AG20443 (cell line): ENCODE results near the gene ZBTB45.
"Not testable (repeated sequence)": the region's sequence is repeated elsewhere in the genome, so short reads cannot be mapped to it uniquely, and the experiment has no call there.

Experiments
- DNase-seq: peaks from one replicate; pipeline ENCODE4 v3.0.0; 2012; ENCODE audit warnings: low spot score, mixed read lengths

ZBTB45 gene

GRCh38 chr19:58510084-58510862 is 9.3 kb downstream of the ZBTB45 start:
- no peak for DNase-seq

GRCh38 chr19:58509731-58510083 is 9.9 kb downstream of the ZBTB45 start:
- no peak for DNase-seq

GRCh38 chr19:58507602-58508223 is 11.9 kb downstream of the ZBTB45 start:
- not testable (repeated sequence) for DNase-seq

GRCh38 chr19:58500242-58500641 is 19.4 kb downstream of the ZBTB45 start:
- no peak for DNase-seq

- DNase-seq: peak; percentile 99
These were observed 20.3 kb downstream of the ZBTB45 start for GRCh38 chr19:58499021-58499927.

GRCh38 chr19:58498316-58499020 is 21.1 kb downstream of the ZBTB45 start:
- no peak for DNase-seq

- no peak for DNase-seq
These were observed 21.9 kb downstream of the ZBTB45 start for GRCh38 chr19:58497634-58498170.

- no peak for DNase-seq
These were observed 27.3 kb downstream of the ZBTB45 start for GRCh38 chr19:58492265-58492664.

GRCh38 chr19:58491393-58491792 is 28.2 kb downstream of the ZBTB45 start:
- no peak for DNase-seq

GRCh38 chr19:58484349-58484748 is 35.3 kb downstream of the ZBTB45 start:
- not testable (repeated sequence) for DNase-seq

GRCh38 chr19:58483776-58484175 is 35.8 kb downstream of the ZBTB45 start:
- DNase-seq: no peak

- DNase-seq: no peak
These were observed 37.2 kb downstream of the ZBTB45 start for GRCh38 chr19:58482372-58482771.

- no peak for DNase-seq
These were observed 38.8 kb downstream of the ZBTB45 start for GRCh38 chr19:58480831-58481230.

- DNase-seq: no peak
These were observed 39.2 kb downstream of the ZBTB45 start for GRCh38 chr19:58480481-58480830.

- DNase-seq: no peak
These were observed 39.7 kb downstream of the ZBTB45 start for GRCh38 chr19:58479736-58480480.

- DNase-seq: no peak
These were observed 40.3 kb downstream of the ZBTB45 start for GRCh38 chr19:58479303-58479702.

- DNase-seq: no peak
These were observed 41.7 kb downstream of the ZBTB45 start for GRCh38 chr19:58477871-58478270.

GRCh38 chr19:58477130-58477529 is 42.5 kb downstream of the ZBTB45 start:
- no peak for DNase-seq

- DNase-seq: peak; percentile 55
These were observed 43.1 kb downstream of the ZBTB45 start for GRCh38 chr19:58476498-58477015.

- DNase-seq: peak; percentile 96
These were observed 43.7 kb downstream of the ZBTB45 start, which contains the start of gene ZNF446 for GRCh38 chr19:58475714-58476497. ZNF446 (plus strand) TSS chr19:58476352; CDS start chr19:58477219, 867 bp downstream.
